Mucosa of rectum (tissue), 2 donors: ENCODE results near the gene DVL1.
"Not testable (repeated sequence)": the region's sequence is repeated elsewhere in the genome, so short reads cannot be mapped to it uniquely, and the experiment has no call there.

Source experiments
- H3K27ac ChIP-seq, 2 donors: one replicate each; pipeline ENCODE4 v1.7.0; 2013; ENCODE audit warnings: inconsistent platforms in 2 of 2, low read depth in 2 of 2, low read length in 2 of 2
- H3K27me3 ChIP-seq, 2 donors: one replicate each; pipeline ENCODE4 v1.7.0; 2013; ENCODE audit warnings: low read length in 2 of 2; ENCODE audit not compliant: control insufficient read depth in 2 of 2, insufficient read depth in 2 of 2
- H3K36me3 ChIP-seq, 2 donors: one replicate each; pipeline ENCODE4 v1.7.0; 2013; ENCODE audit warnings: low read length in 2 of 2; ENCODE audit not compliant: control insufficient read depth in 2 of 2, insufficient read depth in 2 of 2
- H3K4me1 ChIP-seq, 2 donors: one replicate each; pipeline ENCODE4 v1.7.0; 2013; ENCODE audit warnings: low read length in 2 of 2, mild to moderate bottlenecking in 1 of 2; ENCODE audit not compliant: control insufficient read depth in 2 of 2, insufficient read depth in 2 of 2
- H3K4me3 ChIP-seq, 2 donors: one replicate each; pipeline ENCODE4 v1.7.0; 2013; ENCODE audit warnings: low read length in 2 of 2
- H3K9ac ChIP-seq, 2 donors: one replicate each; pipeline ENCODE4 v1.7.0; 2013; ENCODE audit warnings: low read length in 2 of 2, low read depth in 1 of 2, mild to moderate bottlenecking in 1 of 2
- H3K9me3 ChIP-seq, 2 donors: one replicate each; pipeline ENCODE4 v1.7.0; 2013; ENCODE audit warnings: low read length in 2 of 2; ENCODE audit not compliant: control insufficient read depth in 2 of 2
- donor health status: healthy.
- donor health status: Normal muscosa, but diverticular disease.

The DVL1 gene

GRCh38 chr1:1318777-1319645 is 30.2 kb downstream of the DVL1 start:
- peaks cover 14 to 30% of the 10 kb centered on the region in 2 donors for H3K36me3 ChIP-seq
- H3K9me3 ChIP-seq: no peaks in the 10 kb centered on the region
- H3K4me3 ChIP-seq: no peak overlapping the region
- H3K27ac ChIP-seq: no peak overlapping the region
- H3K4me1 ChIP-seq: peaks cover 5 to 16% of the 10 kb centered on the region in 2 donors
- H3K9ac ChIP-seq: no peak overlapping the region
- no peaks in the 10 kb centered on the region for H3K27me3 ChIP-seq

- peaks cover 2 to 11% of the 10 kb centered on the region in 2 donors for H3K4me1 ChIP-seq
- H3K4me3 ChIP-seq: no peak overlapping the region
- H3K27me3 ChIP-seq: no peaks in the 10 kb centered on the region
- H3K9ac ChIP-seq: no peak overlapping the region
- H3K27ac ChIP-seq: no peak overlapping the region
- peaks cover 22 to 38% of the 10 kb centered on the region in 2 donors for H3K36me3 ChIP-seq
- no peaks in the 10 kb centered on the region for H3K9me3 ChIP-seq
Measured at GRCh38 chr1:1318131-1318652, 31.0 kb downstream of the DVL1 start.

- Histone ChIP-seq H3K4me3 (no peak overlapping the region), H3K9me3 (no peaks in the 10 kb centered on the region), H3K27ac (no peak overlapping the region), H3K9ac (no peak overlapping the region), H3K4me1 (peaks cover 2 to 5% of the 10 kb centered on the region in 2 donors), H3K36me3 (peaks cover 29 to 44% of the 10 kb centered on the region in 2 donors), H3K27me3 (no peaks in the 10 kb centered on the region)
Measured at GRCh38 chr1:1317420-1317819, 31.8 kb downstream of the DVL1 start.

- peaks cover 34 to 53% of the 10 kb centered on the region in 2 donors for H3K36me3 ChIP-seq
- H3K9me3 ChIP-seq, H3K4me1 ChIP-seq: not testable (repeated sequence)
Measured at GRCh38 chr1:1316199-1316598, 33.0 kb downstream of the DVL1 start.

GRCh38 chr1:1315435-1315954 is 33.7 kb downstream of the DVL1 start:
- Histone ChIP-seq H3K4me3 (no peak overlapping the region), H3K4me1 (peaks cover 0 to 5% of the 10 kb centered on the region in 2 donors), H3K9me3 (no peaks in the 10 kb centered on the region), H3K27ac (no peak overlapping the region), H3K36me3 (peaks cover 36 to 57% of the 10 kb centered on the region in 2 donors), H3K9ac (no peak overlapping the region), H3K27me3 (no peaks in the 10 kb centered on the region)

More at GRCh38 chr1:1316199-1316598, 33.0 kb downstream of the DVL1 start:
- H3K9ac ChIP-seq, H3K27me3 ChIP-seq, H3K27ac ChIP-seq, H3K4me3 ChIP-seq: not testable (repeated sequence)

- H3K27ac ChIP-seq: no peak overlapping the region
- H3K4me1 ChIP-seq: peaks cover 0 to 5% of the 10 kb centered on the region in 2 donors
- H3K36me3 ChIP-seq: peaks cover 38 to 56% of the 10 kb centered on the region in 2 donors
- no peaks in the 10 kb centered on the region for H3K9me3 ChIP-seq
- no peak overlapping the region for H3K4me3 ChIP-seq
- H3K27me3 ChIP-seq: no peaks in the 10 kb centered on the region
- H3K9ac ChIP-seq: no peak overlapping the region
Measured at GRCh38 chr1:1314678-1315335, 34.4 kb downstream of the DVL1 start.

GRCh38 chr1:1314237-1314586 is 35.0 kb downstream of the DVL1 start:
- Histone ChIP-seq H3K27me3 (no peaks in the 10 kb centered on the region), H3K9ac (no peak overlapping the region), H3K9me3 (no peaks in the 10 kb centered on the region), H3K4me3 (no peak overlapping the region), H3K36me3 (peaks cover 36 to 51% of the 10 kb centered on the region in 2 donors), H3K27ac (no peak overlapping the region), H3K4me1 (peaks cover 6 to 11% of the 10 kb centered on the region in 2 donors)

GRCh38 chr1:1313500-1314236 is 35.5 kb downstream of the DVL1 start:
- Histone ChIP-seq H3K4me1 (peaks cover 6 to 15% of the 10 kb centered on the region in 2 donors), H3K9ac (no peak overlapping the region), H3K36me3 (peaks cover 36 to 47% of the 10 kb centered on the region in 2 donors), H3K4me3 (no peak overlapping the region), H3K9me3 (no peaks in the 10 kb centered on the region), H3K27ac (no peak overlapping the region), H3K27me3 (no peaks in the 10 kb centered on the region)

- Histone ChIP-seq H3K9ac (no peak overlapping the region), H3K4me3 (no peak overlapping the region), H3K4me1 (peaks cover 6 to 10% of the 10 kb centered on the region in 2 donors), H3K27ac (no peak overlapping the region), H3K27me3 (no peaks in the 10 kb centered on the region), H3K9me3 (no peaks in the 10 kb centered on the region), H3K36me3 (peaks cover 36 to 47% of the 10 kb centered on the region in 2 donors)
Measured at GRCh38 chr1:1312450-1313314, 36.5 kb downstream of the DVL1 start.
